Measurements from ENCODE around the gene CYB561D2. TPM values are rescaled to one million over a fixed set of nuclear protein-coding genes. Genes with fewer than 3 reads are reported as not detected.

The CYB561D2 gene
- total RNA-seq, 1 experiment from 2014 or later: 53.7 TPM

DNA sequence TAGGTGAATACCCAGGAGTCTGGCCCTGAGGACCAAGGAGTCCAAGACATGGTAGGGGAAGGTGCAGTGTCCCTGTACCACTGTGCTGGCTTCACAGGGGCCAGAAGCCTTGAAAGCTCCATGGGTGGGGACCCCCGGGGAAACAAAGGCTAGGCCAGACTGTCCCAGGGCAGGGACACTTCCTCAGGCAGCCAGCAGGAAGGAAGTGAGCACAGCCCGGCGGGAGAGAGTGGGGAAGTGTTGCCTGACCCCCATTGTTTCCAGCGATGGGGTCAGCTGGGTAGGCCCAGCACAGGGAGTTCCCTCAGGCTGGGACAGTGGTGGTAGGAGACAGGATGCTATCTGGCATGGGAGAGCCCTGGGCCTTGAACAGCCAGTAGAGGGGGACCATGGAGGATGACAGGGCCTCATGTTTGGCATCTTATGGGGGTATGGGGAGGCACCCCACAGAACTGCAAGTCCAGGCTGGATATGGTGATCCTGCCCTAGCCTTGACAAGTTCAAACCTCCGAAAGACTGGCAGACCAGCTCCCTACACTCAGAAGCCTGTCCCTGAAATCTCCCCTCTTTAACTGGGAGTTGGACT lies 27.0 kb upstream of the CYB561D2 start:
- no peak for DNase-seq (ENCODE audit: low spot score)

DNA sequence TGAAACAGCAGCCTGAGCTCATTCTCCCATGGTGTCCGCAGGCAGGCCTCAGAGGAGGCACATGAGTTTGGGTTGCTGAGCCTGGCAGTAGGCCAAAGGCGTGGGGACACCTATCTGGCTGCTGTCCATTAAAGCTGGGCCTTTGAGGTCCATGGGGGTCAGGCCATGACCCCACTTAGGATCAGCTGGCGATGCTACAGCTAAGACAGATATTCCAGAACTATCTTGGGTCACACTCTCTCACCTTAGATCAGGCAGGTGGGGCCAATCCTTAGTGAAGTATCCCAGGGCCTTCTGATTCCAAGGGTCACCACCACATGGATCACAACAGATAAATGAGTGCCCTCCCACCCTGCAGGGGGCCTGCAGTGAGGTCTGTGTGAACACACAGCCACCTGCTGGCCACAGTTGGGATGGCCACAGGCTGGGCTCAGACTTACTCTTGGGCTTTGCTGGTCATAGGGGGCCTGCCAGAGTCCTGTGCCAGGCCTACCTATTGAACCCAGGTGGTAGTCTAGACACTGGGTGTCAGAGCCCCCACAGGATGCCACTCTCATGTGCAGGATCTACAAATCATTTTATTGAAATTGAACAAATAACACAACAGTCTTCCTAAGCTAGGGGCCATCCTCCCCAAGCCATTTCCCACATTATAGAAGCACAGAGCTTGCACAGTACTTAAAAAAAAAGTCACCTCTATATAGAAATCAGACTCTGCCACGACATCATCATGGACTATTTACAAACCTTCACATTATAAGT lies 26.1 kb upstream of the CYB561D2 start:
- peak; percentile 63 for DNase-seq (ENCODE audit: low spot score)

DNA sequence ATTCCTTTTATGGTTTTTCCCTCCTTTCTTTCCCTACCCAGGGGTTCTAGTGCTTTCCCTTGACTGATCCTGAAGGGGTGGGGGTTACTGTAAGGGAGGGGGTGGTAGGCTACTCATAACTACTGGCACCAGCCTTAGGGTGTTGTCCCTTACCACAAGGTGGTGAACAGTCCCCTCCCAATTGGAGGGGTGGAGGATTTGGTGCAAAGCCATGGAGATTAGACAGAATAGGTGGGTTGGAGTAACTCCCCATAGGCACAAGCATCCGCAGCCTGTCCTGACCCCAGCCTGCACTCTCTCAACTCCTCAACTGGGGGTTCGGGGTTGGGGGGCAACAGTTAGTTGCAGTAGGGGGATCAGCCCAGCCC lies 25.6 kb upstream of the CYB561D2 start:
- DNase-seq (ENCODE audit: low spot score): no peak

DNA sequence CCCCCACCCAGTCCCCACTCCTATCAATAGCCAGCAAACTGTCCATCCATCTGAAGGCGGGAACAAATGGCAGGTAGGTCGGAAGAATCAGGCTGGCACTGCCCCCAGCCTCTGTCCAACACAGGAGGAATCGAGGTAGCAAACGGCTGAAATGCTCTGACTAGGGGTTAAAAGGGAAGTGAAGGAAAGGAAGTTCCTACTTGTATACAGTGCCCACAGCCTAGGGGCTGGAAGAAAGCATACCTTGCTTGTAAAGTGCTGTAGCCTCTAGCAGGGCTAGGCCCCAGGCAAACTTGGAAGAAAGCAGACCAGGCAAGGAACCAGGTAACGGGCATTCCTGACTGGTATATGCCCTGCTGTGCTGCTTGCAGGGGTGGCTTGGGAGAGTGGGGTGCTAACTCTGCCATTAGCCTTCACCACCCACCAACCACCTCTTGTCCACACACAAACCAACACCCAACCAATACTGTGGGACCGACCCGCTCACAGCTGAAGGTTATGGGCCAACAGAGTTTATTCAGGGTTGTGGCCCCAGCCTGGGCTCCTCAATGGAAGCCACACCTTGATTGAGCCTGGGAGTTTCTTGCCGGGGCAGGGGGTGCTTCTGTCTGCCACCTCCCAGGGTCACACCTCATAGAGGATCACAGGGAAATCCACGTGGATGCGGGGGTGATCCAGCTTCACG lies 25.0 kb upstream of the CYB561D2 start:
- no peak for DNase-seq (ENCODE audit: low spot score)

DNA sequence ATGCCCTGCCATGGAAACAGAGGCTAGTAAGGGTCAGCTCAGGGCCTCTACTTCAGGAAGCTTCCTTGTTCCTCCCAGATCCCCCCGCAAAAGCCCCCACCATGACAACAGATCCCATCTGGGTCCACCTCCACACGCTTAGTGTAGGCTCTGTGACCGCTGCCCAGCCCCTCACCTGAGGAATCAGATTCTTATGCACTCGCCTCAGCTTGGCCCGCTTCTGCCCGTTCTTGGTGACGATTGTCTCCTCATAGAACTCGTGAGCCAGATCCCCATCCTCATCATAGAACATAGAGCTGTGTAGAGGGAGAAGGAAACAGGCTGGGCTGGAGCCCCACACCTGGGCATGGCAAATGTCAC lies 24.5 kb upstream of the CYB561D2 start:
- no peak for DNase-seq (ENCODE audit: low spot score)

DNA sequence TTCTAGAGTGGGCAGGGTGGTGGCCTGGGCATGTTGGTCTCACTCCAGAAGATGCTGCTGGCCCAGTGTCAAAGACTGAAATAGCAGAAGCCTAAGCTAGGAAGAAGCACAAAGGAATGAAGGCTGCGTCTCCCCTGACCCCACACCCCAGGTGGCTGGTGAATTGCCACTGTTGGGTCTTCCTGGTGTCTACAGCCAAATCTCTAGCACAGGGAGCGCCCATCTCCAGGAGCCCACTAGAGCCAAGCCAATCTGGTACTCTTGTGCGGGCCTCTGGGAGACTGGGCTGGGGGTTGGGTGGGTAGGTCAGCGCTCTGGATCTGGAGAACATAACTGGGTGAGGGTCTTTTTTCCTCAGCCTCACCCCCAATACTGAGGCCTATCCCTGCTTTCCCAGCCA lies 23.5 kb upstream of the CYB561D2 start:
- DNase-seq (ENCODE audit: low spot score): no peak

DNA sequence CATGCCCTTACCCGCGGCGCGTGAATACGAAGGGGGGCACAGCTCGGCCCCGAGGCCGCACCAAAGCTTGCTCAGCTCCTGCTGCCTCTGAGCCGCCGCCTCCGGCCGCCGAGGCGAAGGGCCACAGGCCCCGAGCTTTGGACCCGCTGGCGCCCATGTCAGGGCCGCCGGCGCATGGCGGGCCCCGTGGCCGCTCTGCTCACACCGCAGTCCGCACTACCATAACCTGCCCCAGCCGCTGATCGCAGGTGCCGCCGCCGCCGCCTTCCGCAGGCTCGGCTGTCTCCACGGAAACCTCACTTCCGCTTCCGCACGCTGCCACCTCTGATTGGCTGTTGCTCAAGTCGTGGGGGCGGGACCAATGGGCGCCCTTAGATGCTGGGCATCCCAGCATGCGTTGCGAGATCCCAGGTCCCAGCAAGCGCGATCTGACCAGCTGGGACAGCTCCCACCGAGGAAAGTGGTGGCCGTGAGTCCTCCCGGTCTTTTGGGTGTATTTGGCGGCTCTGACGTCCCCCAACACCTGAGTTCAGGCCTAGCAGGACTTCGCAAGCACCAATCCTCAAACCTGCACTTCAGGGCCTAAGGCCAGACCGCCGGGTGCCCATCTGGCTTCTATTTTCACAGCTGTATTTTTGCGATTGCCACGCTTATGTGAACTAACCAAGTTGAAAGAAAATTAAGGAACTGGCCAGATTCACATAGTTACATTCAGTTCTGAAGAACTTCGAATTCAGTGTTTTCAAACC lies 22.5 kb upstream of the CYB561D2 start, which contains the start of gene TUSC2:
Gene TUSC2, minus strand, starts transcription at position 281 of the 749 bp plus-strand sequence. Its CDS starts 124 bp downstream, at position 157.
- DNase-seq (ENCODE audit: low spot score): peak; percentile 91

DNA sequence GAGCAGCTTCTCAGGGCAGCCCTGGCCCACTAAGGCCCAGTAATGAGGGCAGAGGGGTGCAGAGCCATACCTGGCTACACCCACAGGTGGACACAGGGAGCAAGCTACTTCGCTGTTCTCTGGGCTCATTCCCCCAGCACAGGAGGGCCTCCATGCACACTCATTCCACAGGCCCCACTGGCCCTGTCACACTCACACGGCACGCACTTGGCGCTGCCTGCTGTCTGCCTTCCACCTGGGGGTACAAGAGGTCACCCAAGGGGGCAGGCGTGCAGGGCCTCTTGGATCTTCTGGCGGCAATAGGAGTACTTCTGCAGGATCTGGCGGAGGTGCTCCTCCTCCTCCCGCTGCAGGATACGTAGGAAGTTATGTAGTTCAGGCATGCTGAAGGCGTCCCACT lies 20.3 kb upstream of the CYB561D2 start:
- no peak for DNase-seq (ENCODE audit: low spot score)

DNA sequence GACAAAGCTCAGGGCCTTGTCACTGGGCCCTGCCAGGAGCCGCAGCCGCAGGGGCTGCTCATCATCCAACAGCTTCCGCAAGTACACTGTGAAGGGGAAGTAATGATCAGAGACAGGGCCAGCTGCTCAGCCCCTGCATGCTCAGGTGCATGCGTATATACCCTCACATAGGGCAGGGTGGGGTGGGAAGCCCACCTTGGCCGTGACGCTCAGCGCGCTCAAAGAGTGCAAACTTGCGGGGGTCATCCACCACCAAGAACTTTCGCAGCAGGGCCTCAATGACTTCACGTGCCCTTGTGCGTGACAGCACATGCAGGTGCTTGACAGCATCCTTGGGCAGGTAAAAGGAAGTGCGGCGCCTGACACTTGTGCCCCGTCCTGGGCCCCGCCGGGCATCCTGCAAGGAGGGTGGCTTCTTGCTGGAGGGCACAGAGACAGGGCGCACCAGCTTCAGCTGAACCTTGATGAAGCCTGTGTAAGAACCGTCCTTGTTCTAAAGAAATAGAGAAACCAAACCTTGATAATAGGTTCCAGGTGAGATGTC lies 19.2 kb upstream of the CYB561D2 start:
- no peak for DNase-seq (ENCODE audit: low spot score)

DNA sequence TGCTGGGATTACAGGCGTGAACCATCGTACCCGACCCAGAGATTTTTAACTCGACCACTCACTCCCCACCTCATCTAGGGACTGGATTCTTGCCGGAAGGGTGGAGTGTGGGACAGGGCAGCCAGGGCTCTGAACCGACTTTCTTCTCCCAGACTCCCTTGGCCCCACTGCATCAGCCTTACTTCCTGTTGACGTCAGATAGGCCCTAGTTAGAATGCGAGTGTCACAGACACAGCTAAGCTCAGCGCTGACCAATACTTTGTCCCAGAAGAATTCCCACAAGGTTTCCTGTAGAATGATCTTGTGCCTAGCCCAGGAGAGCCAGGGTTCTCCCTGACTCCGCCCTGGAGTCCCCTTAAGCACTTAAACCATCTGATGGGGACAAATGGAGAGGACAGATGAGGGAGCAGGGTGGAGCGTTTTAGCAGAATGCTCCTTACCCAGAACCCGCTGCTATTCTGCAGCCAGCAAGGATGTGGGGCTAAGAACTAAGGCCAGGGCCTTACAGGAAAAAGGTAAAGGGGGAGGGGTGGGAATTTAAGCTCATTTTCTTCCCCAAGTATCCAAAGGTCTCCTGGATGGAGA lies 16.8 kb upstream of the CYB561D2 start:
- no peak for DNase-seq (ENCODE audit: low spot score)

DNA sequence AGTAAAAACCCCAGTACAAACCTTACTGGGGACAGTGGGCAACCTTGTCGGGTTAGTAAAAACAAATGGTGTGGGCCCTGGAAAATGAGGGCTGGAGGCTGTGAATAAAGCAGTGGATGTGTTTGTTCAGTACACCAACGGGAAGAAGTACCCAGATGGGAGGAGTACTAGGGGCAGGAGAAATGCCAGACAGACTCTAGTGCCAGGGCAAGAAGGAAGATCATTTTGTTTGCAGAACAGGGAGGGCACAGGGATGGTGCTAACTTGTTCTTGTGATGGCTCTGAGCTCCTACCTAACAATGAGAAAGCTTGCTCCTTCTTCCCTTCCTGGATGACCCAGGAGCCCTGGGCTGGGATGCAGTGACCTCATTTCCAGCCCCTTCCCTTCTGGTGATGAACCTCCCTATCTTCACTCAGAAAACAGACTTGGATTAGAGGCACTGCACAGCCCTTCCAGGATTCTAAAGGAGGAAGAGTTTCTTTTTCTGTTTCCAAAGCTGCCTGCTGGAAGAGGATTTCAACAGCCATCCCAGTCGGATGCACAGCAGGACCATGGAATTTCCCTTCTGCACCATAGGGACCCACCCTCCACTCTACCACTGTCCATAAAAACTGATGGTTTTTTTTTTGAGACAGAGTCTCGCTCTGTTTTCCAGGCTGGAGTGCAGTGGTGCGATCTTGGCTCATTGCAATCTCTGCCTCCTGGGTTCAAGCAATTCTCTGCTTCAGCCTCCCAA lies 16.2 kb upstream of the CYB561D2 start:
- DNase-seq (ENCODE audit: low spot score): no peak

DNA sequence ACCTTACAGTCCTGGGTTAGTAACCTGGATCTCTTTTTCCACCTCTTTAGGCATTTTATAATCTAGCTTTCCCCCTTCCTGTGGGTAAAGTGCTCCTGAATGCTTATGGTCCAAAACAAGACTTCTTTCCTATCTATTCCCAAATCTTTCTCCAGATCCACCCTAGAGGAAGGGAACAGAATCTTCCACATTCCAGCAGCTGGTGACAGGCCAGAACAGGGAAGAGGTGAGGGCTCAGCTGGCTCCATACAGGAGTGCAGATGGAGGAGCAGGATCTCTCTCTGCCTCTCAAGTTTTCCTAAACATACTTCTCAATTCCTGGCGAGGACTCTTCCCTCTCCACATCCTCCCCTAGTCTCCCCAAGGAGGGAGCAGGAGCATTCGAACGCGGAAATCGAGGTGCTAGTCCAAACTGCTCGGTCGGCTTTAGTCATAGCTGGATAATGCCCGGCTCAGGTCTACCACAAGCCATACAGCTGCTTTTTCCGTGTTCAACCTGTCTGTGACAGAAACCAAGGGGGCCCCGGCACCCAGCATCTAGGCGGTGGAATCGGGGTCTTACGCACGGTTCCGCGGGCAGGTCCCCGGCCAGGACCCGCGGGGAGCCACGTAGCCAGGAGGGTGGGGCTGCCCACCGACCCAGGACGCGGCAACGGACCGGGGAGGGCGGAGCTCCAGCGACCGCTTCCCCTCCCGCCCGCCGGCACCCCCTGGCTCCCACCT lies 14.0 kb upstream of the CYB561D2 start:
- peak; percentile 35 for DNase-seq (ENCODE audit: low spot score)

DNA sequence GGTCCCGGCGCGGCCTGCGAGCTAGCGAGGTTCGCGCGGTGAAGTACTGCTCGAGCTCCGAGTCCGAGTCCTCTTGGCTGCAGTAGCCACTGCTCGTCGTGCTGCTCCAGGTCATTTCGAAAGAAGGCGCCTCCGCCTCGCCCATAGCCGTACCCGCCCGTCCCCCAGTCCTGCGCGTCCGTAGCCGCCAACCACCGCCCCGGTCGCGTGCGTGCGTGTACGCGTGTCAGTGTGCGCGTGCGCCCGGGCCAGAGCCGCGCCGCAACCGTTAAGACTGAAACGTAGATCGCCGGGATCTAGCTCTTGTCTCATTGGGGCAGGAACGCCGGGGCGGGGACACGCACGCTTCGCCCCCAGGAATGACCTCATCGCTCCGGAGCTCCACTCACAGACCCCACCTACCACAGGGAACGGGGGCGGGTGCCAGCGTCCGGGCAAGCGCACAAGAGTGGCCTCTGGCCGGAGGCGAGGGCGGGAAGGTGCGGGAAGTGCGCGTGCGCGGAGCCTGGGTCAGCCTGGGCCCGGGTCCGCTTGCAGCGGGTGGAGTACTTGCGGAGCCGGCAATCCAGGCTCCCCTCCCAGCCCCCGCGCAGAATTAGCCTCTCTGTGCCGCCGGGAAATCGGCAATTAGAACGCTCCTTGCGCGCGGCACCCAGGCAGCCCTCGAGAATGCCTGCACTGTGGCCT lies 13.3 kb upstream of the CYB561D2 start:
- peak; percentile 97 for DNase-seq (ENCODE audit: low spot score)

DNA sequence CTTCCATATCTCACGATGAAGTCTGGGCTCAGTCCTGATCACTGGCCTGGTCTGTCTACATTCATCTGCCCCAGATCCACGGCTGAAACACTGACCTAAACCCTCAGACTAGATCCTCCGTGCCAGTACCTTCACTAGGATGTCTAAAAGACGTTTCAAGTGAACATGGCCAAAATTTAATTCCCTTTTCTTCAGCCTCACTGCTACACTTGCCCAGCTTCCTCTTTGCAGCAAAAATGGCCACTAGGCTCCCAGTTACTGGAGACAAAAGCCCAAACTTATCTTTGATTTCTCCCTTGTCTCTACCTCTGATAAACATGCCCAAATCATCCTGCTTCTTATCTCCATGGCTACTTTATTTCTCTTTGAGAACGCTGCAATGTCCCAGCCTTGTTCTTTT lies 11.7 kb upstream of the CYB561D2 start:
- no peak for DNase-seq (ENCODE audit: low spot score)

DNA sequence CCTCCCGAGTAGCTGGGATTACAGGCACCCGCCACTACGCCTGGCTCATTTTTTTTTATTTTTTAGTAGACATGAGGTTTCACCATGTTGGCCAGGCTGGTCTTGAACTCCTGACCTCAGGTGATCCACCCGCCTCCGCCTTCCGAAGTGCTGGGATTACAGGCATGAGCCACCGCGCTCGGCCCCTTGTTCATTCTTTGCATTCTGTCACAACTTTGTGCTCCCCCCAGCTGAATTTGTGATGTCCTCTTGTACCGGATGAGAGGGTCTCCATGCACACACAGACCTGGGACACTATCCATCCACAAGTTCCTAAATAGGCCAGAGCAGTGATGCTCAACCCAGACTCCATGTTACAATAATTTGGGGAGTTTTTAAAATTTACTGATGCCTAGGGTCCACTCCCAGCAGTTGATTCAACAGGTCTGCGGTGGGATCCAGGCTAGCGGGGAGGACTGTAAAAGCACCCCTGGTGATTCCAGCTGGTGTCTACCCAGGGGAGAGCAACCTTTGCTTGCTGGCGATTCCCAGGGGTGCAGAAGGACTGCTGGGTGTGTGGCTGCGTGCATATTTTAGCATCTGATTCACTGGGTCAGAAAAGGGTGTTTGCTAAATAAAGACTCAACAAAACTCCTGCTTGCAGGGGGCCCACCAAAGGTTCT lies 11.0 kb upstream of the CYB561D2 start:
- no peak for DNase-seq (ENCODE audit: low spot score)

DNA sequence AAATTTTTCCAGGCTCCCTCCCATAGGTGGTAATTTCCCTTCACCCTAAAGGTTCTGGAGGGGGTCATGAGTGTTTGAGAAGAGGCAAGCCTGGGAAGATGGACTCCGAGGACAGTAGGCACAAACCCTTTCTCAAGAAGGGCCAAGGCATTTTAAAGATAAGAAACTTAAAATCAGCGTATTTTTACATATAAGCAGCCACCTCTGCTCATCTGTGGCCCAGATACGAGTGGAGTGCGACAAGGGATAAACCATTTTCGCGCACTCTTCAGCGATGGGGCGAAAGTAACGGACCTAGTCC lies 10.6 kb upstream of the CYB561D2 start:
- no peak for DNase-seq (ENCODE audit: low spot score)

DNA sequence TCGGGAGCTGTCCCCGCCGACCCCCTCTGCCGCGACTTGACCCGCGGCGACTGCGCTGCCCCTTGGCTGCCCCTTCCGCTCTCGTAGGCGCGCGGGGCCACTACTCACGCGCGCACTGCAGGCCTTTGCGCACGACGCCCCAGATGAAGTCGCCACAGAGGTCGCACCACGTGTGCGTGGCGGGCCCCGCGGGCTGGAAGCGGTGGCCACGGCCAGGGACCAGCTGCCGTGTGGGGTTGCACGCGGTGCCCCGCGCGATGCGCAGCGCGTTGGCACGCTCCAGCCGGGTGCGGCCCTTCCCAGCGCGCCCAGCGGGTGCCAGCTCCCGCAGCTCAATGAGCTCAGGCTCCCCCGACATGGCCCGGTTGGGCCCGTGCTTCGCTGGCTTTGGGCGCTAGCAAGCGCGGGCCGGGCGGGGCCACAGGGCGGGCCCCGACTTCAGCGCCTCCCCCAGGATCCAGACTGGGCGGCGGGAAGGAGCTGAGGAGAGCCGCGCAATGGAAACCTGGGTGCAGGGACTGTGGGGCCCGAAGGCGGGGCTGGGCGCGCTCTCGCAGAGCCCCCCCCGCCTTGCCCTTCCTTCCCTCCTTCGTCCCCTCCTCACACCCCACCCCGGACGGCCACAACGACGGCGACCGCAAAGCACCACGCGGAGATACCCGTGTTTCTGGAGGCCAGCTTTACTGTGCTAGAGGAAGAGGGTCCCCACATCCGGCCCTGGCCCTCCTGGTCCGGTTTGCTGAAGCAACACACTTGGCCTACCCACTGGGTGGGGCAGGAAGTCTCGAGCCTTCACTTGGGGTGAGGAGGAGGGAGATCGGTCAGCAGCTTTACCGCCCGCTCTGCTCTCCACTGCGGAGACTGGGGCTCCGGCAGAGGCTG lies 10.0 kb upstream of the CYB561D2 start, which contains the start of gene RASSF1:
Gene RASSF1, minus strand, starts transcription at position 389 of the 882 bp plus-strand sequence. Its CDS starts 31 bp downstream, at position 358.
- DNase-seq (ENCODE audit: low spot score): no peak

DNA sequence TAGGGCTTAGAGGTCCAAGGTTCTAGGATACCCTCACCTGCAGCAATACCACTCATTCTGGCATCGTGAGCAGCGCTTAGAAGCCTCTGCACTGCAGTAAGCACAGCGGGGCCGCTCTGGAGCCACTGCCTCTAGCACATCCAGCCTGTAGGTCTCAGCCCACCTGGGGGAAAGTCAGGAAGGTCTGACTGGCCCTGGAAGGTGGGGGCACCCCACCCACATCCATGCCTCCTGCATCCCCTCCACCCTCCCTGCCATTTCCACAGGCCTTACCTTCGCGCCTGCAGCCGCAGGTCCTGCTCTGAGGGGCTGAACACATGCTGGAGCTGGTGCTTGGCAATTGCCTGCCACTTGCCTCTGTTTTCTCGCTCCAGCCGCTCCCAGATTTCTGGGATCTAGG lies 9.1 kb upstream of the CYB561D2 start:
- no peak for DNase-seq (ENCODE audit: low spot score)
